ENCODE results near the gene ZNF354C. TPM values are rescaled to one million over a fixed set of nuclear protein-coding genes. Genes with fewer than 3 reads are reported as not detected.
A peak's percentile ranks its signal among the peaks of the same experiment; 100 is the strongest.

ZNF354C gene
- total and polyA plus RNA-seq, 9 of the 15 experiments (the other 6 are each of a cell fraction or from before 2014, with no cell fraction given): 0.01 to 0.08 (median 0.03) TPM; not detected in 1

DNA sequence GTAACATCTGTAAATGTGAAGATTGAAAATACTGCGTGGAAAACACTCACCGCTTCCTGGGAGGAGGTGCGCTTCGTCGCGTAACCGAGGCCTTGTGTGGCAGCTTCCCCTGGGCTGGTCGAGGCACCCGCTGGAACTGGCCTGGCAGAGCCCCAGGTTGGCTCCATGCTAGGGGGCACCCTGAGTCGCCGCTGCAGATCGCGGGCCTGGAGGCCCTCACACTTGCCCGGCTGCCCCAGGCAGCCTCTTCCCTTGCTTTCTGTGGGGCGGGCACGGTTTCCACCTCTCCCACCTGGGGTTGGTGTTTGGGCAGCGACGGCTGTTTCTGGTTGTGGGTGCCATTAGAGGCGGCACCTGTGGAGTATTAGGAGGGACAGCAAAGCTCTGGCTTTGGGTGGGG is 852 bp downstream of the ZNF354C start (continued):
- no peak for TF ChIP-seq NCOA2 (IDR thresholded peaks at IDR 0.05; ENCODE audit: partially characterized antibody in 2 of 2)
- TF ChIP-seq, protein P1, sequence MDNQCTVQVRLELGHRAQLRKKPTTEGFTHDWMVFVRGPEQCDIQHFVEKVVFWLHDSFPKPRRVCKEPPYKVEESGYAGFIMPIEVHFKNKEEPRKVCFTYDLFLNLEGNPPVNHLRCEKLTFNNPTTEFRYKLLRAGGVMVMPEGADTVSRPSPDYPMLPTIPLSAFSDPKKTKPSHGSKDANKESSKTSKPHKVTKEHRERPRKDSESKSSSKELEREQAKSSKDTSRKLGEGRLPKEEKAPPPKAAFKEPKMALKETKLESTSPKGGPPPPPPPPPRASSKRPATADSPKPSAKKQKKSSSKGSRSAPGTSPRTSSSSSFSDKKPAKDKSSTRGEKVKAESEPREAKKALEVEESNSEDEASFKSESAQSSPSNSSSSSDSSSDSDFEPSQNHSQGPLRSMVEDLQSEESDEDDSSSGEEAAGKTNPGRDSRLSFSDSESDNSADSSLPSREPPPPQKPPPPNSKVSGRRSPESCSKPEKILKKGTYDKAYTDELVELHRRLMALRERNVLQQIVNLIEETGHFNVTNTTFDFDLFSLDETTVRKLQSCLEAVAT (IDR thresholded peaks at IDR 0.05): no peak
- TF ChIP-seq, protein P2, sequence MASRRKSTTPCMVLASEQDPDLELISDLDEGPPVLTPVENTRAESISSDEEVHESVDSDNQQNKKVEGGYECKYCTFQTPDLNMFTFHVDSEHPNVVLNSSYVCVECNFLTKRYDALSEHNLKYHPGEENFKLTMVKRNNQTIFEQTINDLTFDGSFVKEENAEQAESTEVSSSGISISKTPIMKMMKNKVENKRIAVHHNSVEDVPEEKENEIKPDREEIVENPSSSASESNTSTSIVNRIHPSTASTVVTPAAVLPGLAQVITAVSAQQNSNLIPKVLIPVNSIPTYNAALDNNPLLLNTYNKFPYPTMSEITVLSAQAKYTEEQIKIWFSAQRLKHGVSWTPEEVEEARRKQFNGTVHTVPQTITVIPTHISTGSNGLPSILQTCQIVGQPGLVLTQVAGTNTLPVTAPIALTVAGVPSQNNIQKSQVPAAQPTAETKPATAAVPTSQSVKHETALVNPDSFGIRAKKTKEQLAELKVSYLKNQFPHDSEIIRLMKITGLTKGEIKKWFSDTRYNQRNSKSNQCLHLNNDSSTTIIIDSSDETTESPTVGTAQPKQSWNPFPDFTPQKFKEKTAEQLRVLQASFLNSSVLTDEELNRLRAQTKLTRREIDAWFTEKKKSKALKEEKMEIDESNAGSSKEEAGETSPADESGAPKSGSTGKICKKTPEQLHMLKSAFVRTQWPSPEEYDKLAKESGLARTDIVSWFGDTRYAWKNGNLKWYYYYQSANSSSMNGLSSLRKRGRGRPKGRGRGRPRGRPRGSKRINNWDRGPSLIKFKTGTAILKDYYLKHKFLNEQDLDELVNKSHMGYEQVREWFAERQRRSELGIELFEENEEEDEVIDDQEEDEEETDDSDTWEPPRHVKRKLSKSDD (conservative IDR thresholded peaks at IDR 0.05; ENCODE audit: low read length): no peak

DNA sequence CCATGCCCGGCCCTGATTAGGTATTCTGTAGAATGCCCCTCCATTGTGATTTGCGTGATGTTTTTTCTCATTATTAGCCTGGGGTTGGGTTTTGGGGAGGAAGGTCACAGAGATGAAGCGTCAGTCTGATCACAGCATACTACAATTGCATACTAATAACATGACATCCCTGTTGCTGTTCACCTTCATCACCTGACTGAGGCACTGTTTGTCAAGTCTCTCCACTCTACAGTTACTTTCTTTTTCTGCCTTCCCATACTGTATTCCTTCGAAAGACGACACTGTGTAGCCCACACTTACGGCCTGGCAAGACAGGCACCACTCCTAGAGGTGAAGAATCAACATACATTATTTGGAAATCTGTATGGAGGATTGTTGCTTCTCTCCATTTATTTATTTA is 5.5 kb downstream of the ZNF354C start:
- H3K27me3 ChIP-seq (ENCODE audit: control insufficient read depth in 2 of 2, insufficient read depth in 2 of 2, low read length in 2 of 2): no peaks in the 10 kb centered on the region
- FAIRE-seq: no peak
- ChIA-PET POLR2A (no interaction called here), CTCF (ENCODE audit: low intra/inter-chr PET ratio) (no interaction called here)
- no peaks in the 10 kb centered on the region for H3K9me1 ChIP-seq (ENCODE audit: control insufficient read depth, insufficient read depth, low read length)
- no peaks in the 10 kb centered on the region for H3K9me3 ChIP-seq (replicated peaks; ENCODE audit: control insufficient read depth, insufficient read depth, low read depth, low read length)
- H3K79me2 ChIP-seq (ENCODE audit: control insufficient read depth, insufficient read depth, low read length): no peaks in the 10 kb centered on the region
- in situ Hi-C loops (cut with MboI) (no loop called here), intact Hi-C loops (cut with micrococcal nuclease) (no loop called here)
- no peaks in the 10 kb centered on the region for H4K20me1 ChIP-seq (replicated peaks; ENCODE audit: control insufficient read depth, insufficient read depth, low read length)
- no peak for TF ChIP-seq FUS (optimal IDR thresholded peaks at IDR 0.05; ENCODE audit: low read depth, low read length)
- TF ChIP-seq, protein P3, sequence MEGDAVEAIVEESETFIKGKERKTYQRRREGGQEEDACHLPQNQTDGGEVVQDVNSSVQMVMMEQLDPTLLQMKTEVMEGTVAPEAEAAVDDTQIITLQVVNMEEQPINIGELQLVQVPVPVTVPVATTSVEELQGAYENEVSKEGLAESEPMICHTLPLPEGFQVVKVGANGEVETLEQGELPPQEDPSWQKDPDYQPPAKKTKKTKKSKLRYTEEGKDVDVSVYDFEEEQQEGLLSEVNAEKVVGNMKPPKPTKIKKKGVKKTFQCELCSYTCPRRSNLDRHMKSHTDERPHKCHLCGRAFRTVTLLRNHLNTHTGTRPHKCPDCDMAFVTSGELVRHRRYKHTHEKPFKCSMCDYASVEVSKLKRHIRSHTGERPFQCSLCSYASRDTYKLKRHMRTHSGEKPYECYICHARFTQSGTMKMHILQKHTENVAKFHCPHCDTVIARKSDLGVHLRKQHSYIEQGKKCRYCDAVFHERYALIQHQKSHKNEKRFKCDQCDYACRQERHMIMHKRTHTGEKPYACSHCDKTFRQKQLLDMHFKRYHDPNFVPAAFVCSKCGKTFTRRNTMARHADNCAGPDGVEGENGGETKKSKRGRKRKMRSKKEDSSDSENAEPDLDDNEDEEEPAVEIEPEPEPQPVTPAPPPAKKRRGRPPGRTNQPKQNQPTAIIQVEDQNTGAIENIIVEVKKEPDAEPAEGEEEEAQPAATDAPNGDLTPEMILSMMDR (IDR thresholded peaks at IDR 0.05 in 2 of 3, conservative IDR thresholded peaks at IDR 0.05 in 1 of 3; ENCODE audit: insufficient read depth in 2 of 3, low read depth in 1 of 3, low read length in 3 of 3): peak in 1 of 3 experiments; percentile 19; a peak in 1 of 6 replicates
- H3K36me3 ChIP-seq (ENCODE audit: control insufficient read depth, insufficient read depth, low read length): no peaks in the 10 kb centered on the region
- no peak overlapping the region for H3K27ac ChIP-seq (ENCODE audit: extremely low read depth, low read depth, low read length)
- no peak overlapping the region for H3K9ac ChIP-seq (ENCODE audit: insufficient read depth in 1 of 2, low read depth in 2 of 2, low read length in 2 of 2)
- WGBS (ENCODE audit: insufficient coverage, low coverage, missing lambda C conversion rate): 0% methylated on average over 6 of the region's 6 CpGs
- no peak for DNase-seq (ENCODE audit: extremely low read depth in 1 of 4, low spot score in 3 of 4)
- ATAC-seq: no peak
- no peaks in the 10 kb centered on the region; a peak in 1 of 5 replicates for H3K4me1 ChIP-seq (replicated peaks in 1 of 2; ENCODE audit: control insufficient read depth in 2 of 2, insufficient read depth in 2 of 2, low read length in 2 of 2)
- H2AFZ ChIP-seq (ENCODE audit: low read depth, low read length): no peak overlapping the region
- H3K4me3 ChIP-seq: no peak overlapping the region
- no TSS peak for BruUV-seq (replicated peaks)
- H3K4me2 ChIP-seq (ENCODE audit: insufficient read depth, low read length): no peak overlapping the region
